ENCODE measurements around the gene GMCL2.

DNA sequence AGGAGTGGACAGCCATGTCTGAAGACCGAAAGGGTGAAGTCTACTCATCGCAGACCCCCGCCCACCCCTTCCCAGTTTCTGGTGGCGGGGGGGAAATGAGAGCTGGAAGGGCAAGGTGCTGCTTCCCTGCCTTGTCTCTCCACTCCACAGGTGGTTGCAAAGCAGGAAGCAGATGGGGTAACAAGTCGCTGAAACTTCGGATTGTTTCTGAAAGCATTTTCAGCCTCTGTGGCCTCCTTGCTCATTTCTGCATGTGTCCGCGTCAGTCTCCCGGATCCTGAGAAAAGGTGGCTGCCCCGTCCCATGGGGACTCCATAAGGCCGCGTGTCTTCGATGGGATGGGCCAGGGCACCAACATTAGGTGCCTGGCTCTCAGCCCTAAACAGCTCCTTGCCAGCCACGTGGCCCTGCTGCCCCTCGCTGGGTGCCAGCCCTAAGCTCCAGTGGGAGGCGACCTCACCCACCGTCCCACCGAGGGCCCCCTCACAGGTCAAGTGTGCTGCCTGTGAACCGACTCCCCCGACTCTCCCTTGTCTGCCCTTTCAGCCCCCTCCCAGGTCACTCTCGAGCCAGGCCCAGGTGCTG lies 44.5 kb upstream of the GMCL2 start:
- TF ChIP-seq SMC3 (conservative IDR thresholded peaks at IDR 0.05; ENCODE audit: poor library complexity) (no peak), POLR2AphosphoS5 (IDR thresholded peaks at IDR 0.05) (no peak), TAF1 (IDR thresholded peaks at IDR 0.05; ENCODE audit: low read depth) (no peak), MXI1 (conservative IDR thresholded peaks at IDR 0.05; ENCODE audit: poor library complexity, severe bottlenecking) (no peak), EP300 (conservative IDR thresholded peaks at IDR 0.05; ENCODE audit: poor library complexity, severe bottlenecking) (no peak)
- TF ChIP-seq, protein P1, sequence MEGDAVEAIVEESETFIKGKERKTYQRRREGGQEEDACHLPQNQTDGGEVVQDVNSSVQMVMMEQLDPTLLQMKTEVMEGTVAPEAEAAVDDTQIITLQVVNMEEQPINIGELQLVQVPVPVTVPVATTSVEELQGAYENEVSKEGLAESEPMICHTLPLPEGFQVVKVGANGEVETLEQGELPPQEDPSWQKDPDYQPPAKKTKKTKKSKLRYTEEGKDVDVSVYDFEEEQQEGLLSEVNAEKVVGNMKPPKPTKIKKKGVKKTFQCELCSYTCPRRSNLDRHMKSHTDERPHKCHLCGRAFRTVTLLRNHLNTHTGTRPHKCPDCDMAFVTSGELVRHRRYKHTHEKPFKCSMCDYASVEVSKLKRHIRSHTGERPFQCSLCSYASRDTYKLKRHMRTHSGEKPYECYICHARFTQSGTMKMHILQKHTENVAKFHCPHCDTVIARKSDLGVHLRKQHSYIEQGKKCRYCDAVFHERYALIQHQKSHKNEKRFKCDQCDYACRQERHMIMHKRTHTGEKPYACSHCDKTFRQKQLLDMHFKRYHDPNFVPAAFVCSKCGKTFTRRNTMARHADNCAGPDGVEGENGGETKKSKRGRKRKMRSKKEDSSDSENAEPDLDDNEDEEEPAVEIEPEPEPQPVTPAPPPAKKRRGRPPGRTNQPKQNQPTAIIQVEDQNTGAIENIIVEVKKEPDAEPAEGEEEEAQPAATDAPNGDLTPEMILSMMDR (IDR thresholded peaks at IDR 0.05; ENCODE audit: poor library complexity, severe bottlenecking): no peak
